Measurements from ENCODE around the gene MPND. TPM values are rescaled to one million over a fixed set of nuclear protein-coding genes. Genes with fewer than 3 reads are reported as not detected.

MPND gene
- total and polyA plus RNA-seq, 2 of the 13 experiments (the other 11 are each of a cell fraction or from before 2014, with no cell fraction given), result 10.8 to 15.8 TPM

DNA sequence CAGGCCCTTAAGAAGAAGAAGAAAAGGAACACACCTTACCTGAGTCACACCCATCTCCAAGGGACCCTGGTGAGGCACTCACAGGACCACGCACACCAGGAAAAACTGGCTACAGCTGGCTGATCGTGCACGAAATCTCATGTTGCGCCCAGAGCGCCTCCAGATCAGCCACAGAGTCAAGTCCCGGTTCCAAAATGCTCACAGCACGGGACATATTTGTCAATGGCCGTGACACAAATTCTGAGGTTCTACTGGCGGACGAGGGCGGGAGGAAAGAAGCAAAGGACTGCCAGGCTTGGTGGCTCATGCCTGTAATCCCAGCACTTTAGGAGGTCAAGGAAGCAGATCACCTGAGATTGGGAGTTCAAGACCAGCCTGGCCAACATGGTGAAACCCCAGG lies 35.5 kb downstream of the MPND start:
- H3K9me3 ChIP-seq (ENCODE audit: low read length), result no peaks in the 10 kb centered on the region
- no peak for DNase-seq (ENCODE audit: low spot score)
- H3K4me1 ChIP-seq (ENCODE audit: insufficient read depth, low read length), result peaks cover 37% of the 10 kb centered on the region
- ChIA-PET POLR2A (no interaction called here), CTCF (ENCODE audit: low intra/inter-chr PET ratio, low total read pairs) (no interaction called here)
- FAIRE-seq, result no peak
- H3K4me3 ChIP-seq (replicated peaks in 1 of 3; ENCODE audit: insufficient read depth in 1 of 3, low read depth in 2 of 3, low read length in 3 of 3), result no peak overlapping the region
- H3K36me3 ChIP-seq (replicated peaks in 1 of 2; ENCODE audit: control insufficient read depth in 1 of 2, insufficient read depth in 2 of 2, low read length in 2 of 2), result peaks cover 2 to 16% of the 10 kb centered on the region in 2 experiments
- no peak overlapping the region for H3K27ac ChIP-seq (ENCODE audit: extremely low read length, insufficient read depth, low read length)
- H3K79me2 ChIP-seq (ENCODE audit: insufficient read depth, low read length), result peaks cover 70% of the 10 kb centered on the region
- no TSS peak for BruUV-seq (replicated peaks)
- no peak overlapping the region for H3K4me2 ChIP-seq (ENCODE audit: low read depth, low read length)
- intact Hi-C loops (cut with micrococcal nuclease; ENCODE audit: unreplicated experiment) (no loop called here), in situ Hi-C loops (cut with HindIII; ENCODE audit: extremely low pct_ligation_motif_present, low pct_unique_long_range_greater_than_20kb) (no loop called here)
- no peak overlapping the region for H3K9ac ChIP-seq (ENCODE audit: insufficient read depth, low read depth, low read length)
- TF ChIP-seq, protein P1, sequence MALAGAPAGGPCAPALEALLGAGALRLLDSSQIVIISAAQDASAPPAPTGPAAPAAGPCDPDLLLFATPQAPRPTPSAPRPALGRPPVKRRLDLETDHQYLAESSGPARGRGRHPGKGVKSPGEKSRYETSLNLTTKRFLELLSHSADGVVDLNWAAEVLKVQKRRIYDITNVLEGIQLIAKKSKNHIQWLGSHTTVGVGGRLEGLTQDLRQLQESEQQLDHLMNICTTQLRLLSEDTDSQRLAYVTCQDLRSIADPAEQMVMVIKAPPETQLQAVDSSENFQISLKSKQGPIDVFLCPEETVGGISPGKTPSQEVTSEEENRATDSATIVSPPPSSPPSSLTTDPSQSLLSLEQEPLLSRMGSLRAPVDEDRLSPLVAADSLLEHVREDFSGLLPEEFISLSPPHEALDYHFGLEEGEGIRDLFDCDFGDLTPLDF (CRISPR knock-in tag; IDR thresholded peaks at IDR 0.05), result no peak
- TF ChIP-seq ZFP36L2 (CRISPR knock-in tag; IDR thresholded peaks at IDR 0.05) (no peak), FOXA1 (IDR thresholded peaks at IDR 0.05) (no peak), FOXA1 (CRISPR knock-in tag; IDR thresholded peaks at IDR 0.05) (no peak), ZMYM2 (CRISPR knock-in tag; IDR thresholded peaks at IDR 0.05) (no peak), ARHGAP35 (CRISPR knock-in tag; IDR thresholded peaks at IDR 0.05; ENCODE audit: borderline replicate concordance) (no peak), KMT2B (CRISPR knock-in tag; IDR thresholded peaks at IDR 0.05) (no peak), ZBTB42 (CRISPR knock-in tag; IDR thresholded peaks at IDR 0.05) (no peak), KDM5B (CRISPR knock-in tag; IDR thresholded peaks at IDR 0.05; ENCODE audit: borderline replicate concordance) (no peak), SRF (IDR thresholded peaks at IDR 0.05; ENCODE audit: low read depth, low read length) (no peak), FOXC1 (CRISPR knock-in tag; IDR thresholded peaks at IDR 0.05; ENCODE audit: borderline replicate concordance) (no peak), KLF12 (CRISPR knock-in tag; IDR thresholded peaks at IDR 0.05; ENCODE audit: borderline replicate concordance) (no peak), XRCC5 (optimal IDR thresholded peaks at IDR 0.05; ENCODE audit: low read length) (no peak), RARA (CRISPR knock-in tag; IDR thresholded peaks at IDR 0.05) (no peak), WIZ (CRISPR knock-in tag; IDR thresholded peaks at IDR 0.05) (no peak), ZMYM4 (CRISPR knock-in tag; IDR thresholded peaks at IDR 0.05) (no peak), SMARCC2 (IDR thresholded peaks at IDR 0.05) (no peak), MXD4 (CRISPR knock-in tag; IDR thresholded peaks at IDR 0.05) (no peak), ESRRA (CRISPR knock-in tag; IDR thresholded peaks at IDR 0.05; ENCODE audit: low read depth) (no peak)
- TF ChIP-seq, protein P2, sequence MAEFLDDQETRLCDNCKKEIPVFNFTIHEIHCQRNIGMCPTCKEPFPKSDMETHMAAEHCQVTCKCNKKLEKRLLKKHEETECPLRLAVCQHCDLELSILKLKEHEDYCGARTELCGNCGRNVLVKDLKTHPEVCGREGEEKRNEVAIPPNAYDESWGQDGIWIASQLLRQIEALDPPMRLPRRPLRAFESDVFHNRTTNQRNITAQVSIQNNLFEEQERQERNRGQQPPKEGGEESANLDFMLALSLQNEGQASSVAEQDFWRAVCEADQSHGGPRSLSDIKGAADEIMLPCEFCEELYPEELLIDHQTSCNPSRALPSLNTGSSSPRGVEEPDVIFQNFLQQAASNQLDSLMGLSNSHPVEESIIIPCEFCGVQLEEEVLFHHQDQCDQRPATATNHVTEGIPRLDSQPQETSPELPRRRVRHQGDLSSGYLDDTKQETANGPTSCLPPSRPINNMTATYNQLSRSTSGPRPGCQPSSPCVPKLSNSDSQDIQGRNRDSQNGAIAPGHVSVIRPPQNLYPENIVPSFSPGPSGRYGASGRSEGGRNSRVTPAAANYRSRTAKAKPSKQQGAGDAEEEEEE (CRISPR knock-in tag; IDR thresholded peaks at IDR 0.05; ENCODE audit: borderline replicate concordance), result no peak
- WGBS (ENCODE audit: low lambda C conversion rate), result 98% methylated on average over 11 of the region's 11 CpGs
- H4K20me1 ChIP-seq (ENCODE audit: insufficient read depth, low read length), result peaks cover 6% of the 10 kb centered on the region; the same call in 1 of the 2 replicates
- ATAC-seq, result no peak
- H2AFZ ChIP-seq (ENCODE audit: low read length), result no peak overlapping the region
- H3K27me3 ChIP-seq (ENCODE audit: control insufficient read depth in 1 of 2, insufficient read depth in 2 of 2, low read length in 2 of 2), result no peaks in the 10 kb centered on the region

Data from HepG2 (cell line).